HCT116 (cell line): Measurements from ENCODE around the gene SCTR. TPM values are rescaled to one million over a fixed set of nuclear protein-coding genes. Genes with fewer than 3 reads are reported as not detected.

ENCODE experiments used
- ATAC-seq: fragments of 200-7000 bp; cut with Tn5 transposase; 2 replicates; pipeline ENCODE4 v1.9.1; 2020; ENCODE audit warnings: mild to moderate bottlenecking, moderate library complexity
- BruUV-seq: library from RNA; stranded (reverse); fragments of 400-500 nt; replicated peaks from 2 replicates; lab custom pipeline; 2021; lab: Mats Ljungman, UMichigan
- CTCF ChIA-PET: fragments of 300-600 bp; sonication (Branson Sonifier 250); formaldehyde crosslinking; loops from one replicate; lab custom pipeline; 2021; ENCODE audit warnings: antibody characterized with exemption; lab: Charles Lee
- POLR2A ChIA-PET: fragments of 300-600, 350-600 bp; sonication (Branson Sonifier 250); formaldehyde crosslinking; loops from one replicate; lab custom pipeline; 2021; ENCODE audit warnings: antibody characterized with exemption; lab: Charles Lee
- RAD21 ChIA-PET, 2 experiments: fragments of 300-600 bp; sonication (Branson Sonifier 250); formaldehyde crosslinking; loops; one replicate each; lab custom pipeline; 2023; ENCODE audit warnings: low total read pairs in 2 of 2; ENCODE audit not compliant: uncharacterized antibody in 2 of 2, unreplicated experiment in 2 of 2, low non-redundant PET in 1 of 2; lab: Charles Lee
- DNase-seq: peaks from one replicate; pipeline ENCODE4 v3.0.0-alpha.2; 2010; ENCODE audit warnings: low read depth, low spot score
- H2AFZ ChIP-seq: fragments of 200-600 bp; shearing (Covaris generic), sonication (generic); 2 replicates; pipeline ENCODE4 v1.6.1; 2017; ENCODE audit warnings: low read depth, mixed run types, mixed read lengths, antibody characterized with exemption, low read length; ENCODE audit not compliant: poor library complexity, severe bottlenecking
- H3K27ac ChIP-seq: 2 replicates; pipeline ENCODE4 v1.5.1; 2012; ENCODE audit warnings: low read depth, low read length
- H3K27me3 ChIP-seq: fragments of 200-600 bp; sonication (generic); 2 replicates; pipeline ENCODE4 v1.6.1; 2016; ENCODE audit warnings: mixed run types, low read length, mixed read lengths; ENCODE audit not compliant: insufficient read depth
- H3K36me3 ChIP-seq, 2 experiments: fragments of 200-500 bp in 1 of 2; fragments of 200-600 bp in 1 of 2; sonication (Bioruptor generic) in 1 of 2; sonication (generic) in 1 of 2; 2 replicates each; pipeline versions ENCODE4 v1.5.1 to v1.6.1; 2014 to 2016; ENCODE audit warnings: low read length in 2 of 2, inconsistent platforms in 1 of 2, mixed read lengths in 1 of 2, mixed run types in 1 of 2; ENCODE audit not compliant: insufficient read depth in 2 of 2, control insufficient read depth in 1 of 2
- H3K4me1 ChIP-seq, 2 experiments: fragments of 200-600 bp in 1 of 2; sonication (generic) in 1 of 2; 2 replicates each; pipeline versions ENCODE4 v1.5.1 to v1.6.1; 2012 to 2017; ENCODE audit warnings: low read length in 2 of 2, inconsistent platforms in 1 of 2, mild to moderate bottlenecking in 1 of 2, mixed read lengths in 1 of 2, mixed run types in 1 of 2, moderate library complexity in 1 of 2; ENCODE audit not compliant: insufficient read depth in 2 of 2, control insufficient read depth in 1 of 2
- H3K4me2 ChIP-seq: fragments of 200-600 bp; sonication (generic); 2 replicates; pipeline ENCODE4 v1.6.1; 2017; ENCODE audit warnings: mixed run types, low read length, mixed read lengths
- H3K4me3 ChIP-seq, 2 experiments: fragments of 200-600 bp in 1 of 2; sonication (generic) in 1 of 2; replicated peaks in 1 of 2; 2 replicates each; pipeline ENCODE4 v1.5.1; 2011 to 2016; ENCODE audit warnings: low read length in 2 of 2, control low read depth in 1 of 2, low read depth in 1 of 2, mild to moderate bottlenecking in 1 of 2, mixed read lengths in 1 of 2, mixed run types in 1 of 2
- H3K79me2 ChIP-seq: fragments of 200-600 bp; sonication (generic); 2 replicates; pipeline ENCODE4 v1.6.1; 2017; ENCODE audit warnings: mild to moderate bottlenecking, mixed run types, low read length, moderate library complexity, mixed read lengths; ENCODE audit not compliant: insufficient read depth
- H3K9ac ChIP-seq: fragments of 200-600 bp; sonication (generic); 2 replicates; pipeline ENCODE4 v1.6.1; 2016; ENCODE audit warnings: low read length, mixed read lengths
- H3K9me2 ChIP-seq: fragments of 200-600 bp; sonication (generic), shearing (Covaris generic); 2 replicates; pipeline ENCODE4 v1.6.1; 2017; ENCODE audit warnings: mixed run types, mild to moderate bottlenecking, moderate library complexity; ENCODE audit not compliant: insufficient read depth
- H3K9me3 ChIP-seq, 2 experiments: fragments of 200-500 bp in 1 of 2; fragments of 200-600 bp in 1 of 2; sonication (Bioruptor generic) in 1 of 2; sonication (generic) in 1 of 2; 2 replicates each; pipeline ENCODE4 v1.6.1; 2014 to 2017; ENCODE audit warnings: low read length in 2 of 2, mixed read lengths in 2 of 2, inconsistent platforms in 1 of 2, low read depth in 1 of 2, mild to moderate bottlenecking in 1 of 2, mixed run types in 1 of 2, moderate library complexity in 1 of 2; ENCODE audit not compliant: control insufficient read depth in 1 of 2, insufficient read depth in 1 of 2
- H4K20me1 ChIP-seq: fragments of 200-600 bp; sonication (generic), shearing (Covaris generic); 2 replicates; pipeline ENCODE4 v1.6.1; 2017; ENCODE audit warnings: mixed run types, mild to moderate bottlenecking, moderate library complexity; ENCODE audit not compliant: insufficient read depth
- CEBPB ChIP-seq: IDR thresholded peaks from 2 replicates; pipeline ENCODE4 v1.6.1; 2012; ENCODE audit warnings: low read depth
- EGR1 ChIP-seq: IDR thresholded peaks from 2 replicates; pipeline ENCODE4 v1.6.1; 2012; ENCODE audit warnings: low read depth
- ELF1 ChIP-seq: IDR thresholded peaks from 2 replicates; pipeline ENCODE4 v1.6.1; 2012; ENCODE audit warnings: low read depth, borderline replicate concordance
- EZH2phosphoT487 ChIP-seq: fragments of 200-600 bp; IDR thresholded peaks from 2 replicates; pipeline ENCODE4 v1.6.1; 2018; ENCODE audit warnings: antibody characterized with exemption, borderline replicate concordance
- FOSL1 ChIP-seq: IDR thresholded peaks from 2 replicates; pipeline ENCODE4 v1.6.1; 2012; ENCODE audit warnings: low read depth
- JUND ChIP-seq: IDR thresholded peaks from 2 replicates; pipeline ENCODE4 v1.6.1; 2012
- POLR2A ChIP-seq: IDR thresholded peaks from 2 replicates; pipeline ENCODE4 v1.7.0; 2011; ENCODE audit warnings: borderline replicate concordance; ENCODE audit not compliant: insufficient read depth, insufficient read length; ENCODE audit errors: extremely low read depth
- RAD21 ChIP-seq: IDR thresholded peaks from 2 replicates; pipeline ENCODE4 v1.6.1; 2012; ENCODE audit warnings: low read depth, mild to moderate bottlenecking
- SIN3A ChIP-seq: IDR thresholded peaks from 2 replicates; pipeline ENCODE4 v1.6.1; 2012; ENCODE audit warnings: low read depth
- SRF ChIP-seq: IDR thresholded peaks from 2 replicates; pipeline ENCODE4 v1.6.1; 2012; ENCODE audit warnings: low read depth
- TCF7L2 ChIP-seq: IDR thresholded peaks from 2 replicates; pipeline ENCODE4 v1.7.0; 2011; ENCODE audit warnings: borderline replicate concordance, inconsistent platforms; ENCODE audit not compliant: insufficient read depth, insufficient read length; ENCODE audit errors: extremely low read depth
- YY1 ChIP-seq: IDR thresholded peaks from 2 replicates; pipeline ENCODE4 v1.6.1; 2011; ENCODE audit warnings: low read length, low read depth, moderate library complexity, mild to moderate bottlenecking; ENCODE audit not compliant: insufficient replicate concordance; ENCODE audit errors: extremely low read depth
- ZFX ChIP-seq: fragments of 450-650 bp; IDR thresholded peaks from 2 replicates; pipeline ENCODE4 v1.6.1; 2017
- ZNF274 ChIP-seq: fragments of 200-500 bp; sonication (Bioruptor generic); IDR thresholded peaks from 2 replicates; pipeline ENCODE4 v1.6.1; 2014; ENCODE audit warnings: mild to moderate bottlenecking, low read depth, low read length, inconsistent platforms
- intact Hi-C: fragments of 100-400 bp; cut with micrococcal nuclease; formaldehyde crosslinking; loops from 2 replicates; pipeline ENCODE4 v1.10.0; 2022
- total RNA-seq: library from RNA; stranded (reverse); gene quantifications from one replicate; pipeline ENCODE4 v1.2.1, GENCODE V29; 2021; ENCODE audit not compliant: unreplicated experiment

Gene SCTR
- total RNA-seq, 1 experiment from 2014 or later, result not detected

GRCh38 chr2:119453972-119454593, 70.2 kb downstream of the SCTR start:
- DNase-seq (no peak), ATAC-seq (no peak)
- RAD21 ChIA-PET, result no interaction called here
- intact Hi-C loops, result no loop called here
- H3K4me3 ChIP-seq, result no peak overlapping the region
- H3K4me1 ChIP-seq, result no peaks in the 10 kb centered on the region
- CTCF ChIA-PET, result no interaction called here
- H3K79me2 ChIP-seq, result no peaks in the 10 kb centered on the region
- POLR2A ChIA-PET, result no interaction called here
- no peaks in the 10 kb centered on the region for H4K20me1 ChIP-seq
- no peak overlapping the region for H3K9ac ChIP-seq
- no TSS peak for BruUV-seq
- TF ChIP-seq ZFX (no peak), YY1 (no peak), JUND (no peak), SIN3A (no peak), RAD21 (no peak)
- no peak overlapping the region for H2AFZ ChIP-seq
- no peak overlapping the region for H3K4me2 ChIP-seq
- H3K27ac ChIP-seq, result no peak overlapping the region
- no peaks in the 10 kb centered on the region for H3K36me3 ChIP-seq
- H3K27me3 ChIP-seq, result no peaks in the 10 kb centered on the region
- H3K9me2 ChIP-seq, result no peaks in the 10 kb centered on the region
- H3K9me3 ChIP-seq, result no peaks in the 10 kb centered on the region

- ATAC-seq, result no peak
- no peaks in the 10 kb centered on the region for H3K4me1 ChIP-seq
- no peaks in the 10 kb centered on the region for H3K9me3 ChIP-seq
- no peak overlapping the region for H2AFZ ChIP-seq
- H3K4me3 ChIP-seq, result no peak overlapping the region
- H3K27me3 ChIP-seq, result no peaks in the 10 kb centered on the region
- H4K20me1 ChIP-seq, result no peaks in the 10 kb centered on the region
- no peaks in the 10 kb centered on the region for H3K79me2 ChIP-seq
- no TSS peak for BruUV-seq
- POLR2A ChIA-PET, result no interaction called here
- H3K36me3 ChIP-seq, result no peaks in the 10 kb centered on the region
- no peak overlapping the region for H3K9ac ChIP-seq
- TF ChIP-seq TCF7L2, result no peak
- TF ChIP-seq SRF, result no peak
- TF ChIP-seq ZNF274, result no peak
- no peak for TF ChIP-seq EZH2phosphoT487
- TF ChIP-seq SIN3A, result no peak
- TF ChIP-seq EGR1, result no peak
- TF ChIP-seq POLR2A, result no peak
- no peak for TF ChIP-seq ELF1
- TF ChIP-seq FOSL1, result no peak
- TF ChIP-seq ZFX, result no peak
- TF ChIP-seq CEBPB, result no peak
- TF ChIP-seq RAD21, result no peak
- TF ChIP-seq YY1, result no peak
- TF ChIP-seq, all 23 proteins: peak for 0
- H3K4me2 ChIP-seq, result no peak overlapping the region
- CTCF ChIA-PET, result no interaction called here
- no peaks in the 10 kb centered on the region for H3K9me2 ChIP-seq
- intact Hi-C loops, result no loop called here
- no peak for DNase-seq
- no peak overlapping the region for H3K27ac ChIP-seq
- RAD21 ChIA-PET, result no interaction called here
These were observed 72.8 kb downstream of the SCTR start for GRCh38 chr2:119451336-119452050.
